SK-N-DZ (cell line): ENCODE results near the gene INSC.

Experiments
- DNase-seq: peaks from one replicate; pipeline ENCODE4 v3.0.0-alpha.2; 2015; ENCODE audit warnings: low spot score

The INSC gene

GRCh38 chr11:15185021-15185420 is 70.3 kb downstream of the INSC start:
- no peak for DNase-seq

GRCh38 chr11:15186146-15186545 is 71.4 kb downstream of the INSC start:
- DNase-seq: no peak

- no peak for DNase-seq
Observed at GRCh38 chr11:15189189-15189588, 74.5 kb downstream of the INSC start.

GRCh38 chr11:15189641-15190365 is 75.1 kb downstream of the INSC start:
- DNase-seq: no peak

- no peak for DNase-seq
Observed at GRCh38 chr11:15190611-15191010, 75.9 kb downstream of the INSC start.

- DNase-seq: no peak
Observed at GRCh38 chr11:15192005-15192556, 77.4 kb downstream of the INSC start.

GRCh38 chr11:15194671-15195415 is 80.1 kb downstream of the INSC start:
- no peak for DNase-seq

- DNase-seq: no peak
Observed at GRCh38 chr11:15195454-15196200, 80.9 kb downstream of the INSC start.

- DNase-seq: no peak
Observed at GRCh38 chr11:15196704-15197103, 82.0 kb downstream of the INSC start.

- no peak for DNase-seq
Observed at GRCh38 chr11:15197696-15198095, 83.0 kb downstream of the INSC start.

GRCh38 chr11:15198284-15198683 is 83.6 kb downstream of the INSC start:
- DNase-seq: no peak

- no peak for DNase-seq
Observed at GRCh38 chr11:15199693-15200092, 85.0 kb downstream of the INSC start.

- no peak for DNase-seq
Observed at GRCh38 chr11:15200696-15201095, 86.0 kb downstream of the INSC start.

GRCh38 chr11:15201586-15201985 is 86.9 kb downstream of the INSC start:
- no peak for DNase-seq

- DNase-seq: no peak
Observed at GRCh38 chr11:15202626-15203025, 87.9 kb downstream of the INSC start.

- no peak for DNase-seq
Observed at GRCh38 chr11:15204711-15205110, 90.0 kb downstream of the INSC start.

GRCh38 chr11:15206791-15207190 is 92.1 kb downstream of the INSC start:
- DNase-seq: no peak

GRCh38 chr11:15208378-15209222 is 93.9 kb downstream of the INSC start:
- peak; percentile 55 for DNase-seq

GRCh38 chr11:15212876-15213275 is 98.2 kb downstream of the INSC start:
- no peak for DNase-seq

GRCh38 chr11:15213471-15214231 is 98.9 kb downstream of the INSC start:
- DNase-seq: no peak
